K562 (cell line): ENCODE data around the gene NTM. TPM values are rescaled to one million over a fixed set of nuclear protein-coding genes. Genes with fewer than 3 reads are reported as not detected.

Experiments used
- CBX8 ChIP-seq: fragments of 200-600 bp; sonication (generic); IDR thresholded peaks from 2 replicates; pipeline ENCODE4 v1.6.1; 2012; ENCODE audit warnings: borderline replicate concordance, mixed run types, low read depth, mild to moderate bottlenecking, moderate library complexity, mixed read lengths, low read length, control low read depth, inconsistent platforms; ENCODE audit not compliant: poor library complexity, severe bottlenecking; ENCODE audit errors: extremely low read depth
- LEF1 ChIP-seq: fragments of 450-650 bp; IDR thresholded peaks from 2 replicates; pipeline ENCODE4 v1.6.1; 2016; ENCODE audit warnings: mild to moderate bottlenecking
- NEUROD1 ChIP-seq: fragments of 150-350 bp; IDR thresholded peaks from 2 replicates; pipeline ENCODE4 v1.6.1; 2014; ENCODE audit warnings: borderline replicate concordance, low read length, low read depth; ENCODE audit not compliant: partially characterized antibody
- POLR2G ChIP-seq: fragments of 200-400 bp; formaldehyde crosslinking; IDR thresholded peaks from 2 replicates; pipeline ENCODE4 v1.6.1; 2017; ENCODE audit warnings: low read depth, mild to moderate bottlenecking, antibody characterized with exemption, low read length, moderate library complexity
- PPARD ChIP-seq: fragments of 250-450 bp; sonication (Bioruptor Pico); IDR thresholded peaks from 2 replicates; pipeline ENCODE4 v1.8.0; 2022; ENCODE audit warnings: inconsistent platforms, mild to moderate bottlenecking, moderate library complexity
- ZNF197 ChIP-seq: fragments of 200-800 bp; sonication (Bioruptor generic); IDR thresholded peaks from 2 replicates; pipeline ENCODE4 v1.6.1; 2016; ENCODE audit warnings: low read depth, missing genetic modification characterization, missing compliant biosample characterization
- ZNF217 ChIP-seq: sonication (generic); formaldehyde crosslinking; IDR thresholded peaks from 2 replicates; pipeline ENCODE4 v1.8.0; 2022; ENCODE audit warnings: mild to moderate bottlenecking, missing genetic modification reagents
- polyA plus RNA-seq, 8 experiments: library from polyadenylated mRNA; depleted of rRNA in 4 of 8; stranded (reverse) in 5 of 8; unstranded in 3 of 8; fragments of >200 nt; fragmentation: Nextera tagmentation in 2 of 8; fragmentation: Illumina TruSeq in 1 of 8; extraction: Ambion mirVana in 2 of 8; extraction: Trizol in 1 of 8; gene quantifications; 2 replicates each; pipeline versions ENCODE4 v1.2.1 to v1.2.3, GENCODE V29; 2011 to 2014; ENCODE audit warnings: inconsistent platforms in 1 of 8, missing spikeins in 1 of 8
- total RNA-seq, 7 experiments: library from RNA; depleted of rRNA in 6 of 7; stranded (reverse); fragments of >200 nt in 6 of 7; fragmentation: Illumina TruSeq in 2 of 7; extraction: Trizol in 2 of 7; gene quantifications; 2 replicates each; pipeline versions ENCODE4 v1.2.1 to v1.2.3, GENCODE V29; 2011 to 2021; ENCODE audit warnings: low replicate concordance in 1 of 7
- TF ChIP-seq, protein P1 (sequence below), 3 experiments: fragments of 200-800 bp in 1 of 3; sonication (Bioruptor generic) in 1 of 3; sonication (generic) in 1 of 3; formaldehyde crosslinking in 1 of 3; IDR thresholded peaks; 2 replicates each; pipeline versions ENCODE4 v1.6.1 to v1.8.0; 2016 to 2022; ENCODE audit warnings: mild to moderate bottlenecking in 2 of 3, missing compliant biosample characterization in 2 of 3, missing genetic modification characterization in 2 of 3, missing genetic modification reagents in 1 of 3
- TF ChIP-seq, protein P2 (sequence below): sonication (generic); formaldehyde crosslinking; IDR thresholded peaks from 2 replicates; pipeline ENCODE4 v1.8.1; 2023; ENCODE audit warnings: mild to moderate bottlenecking, missing genetic modification reagents, moderate library complexity

Gene NTM
- total and polyA plus RNA-seq, 9 of the 15 experiments (the other 6 are each of a cell fraction or from before 2014, with no cell fraction given), result not detected

DNA sequence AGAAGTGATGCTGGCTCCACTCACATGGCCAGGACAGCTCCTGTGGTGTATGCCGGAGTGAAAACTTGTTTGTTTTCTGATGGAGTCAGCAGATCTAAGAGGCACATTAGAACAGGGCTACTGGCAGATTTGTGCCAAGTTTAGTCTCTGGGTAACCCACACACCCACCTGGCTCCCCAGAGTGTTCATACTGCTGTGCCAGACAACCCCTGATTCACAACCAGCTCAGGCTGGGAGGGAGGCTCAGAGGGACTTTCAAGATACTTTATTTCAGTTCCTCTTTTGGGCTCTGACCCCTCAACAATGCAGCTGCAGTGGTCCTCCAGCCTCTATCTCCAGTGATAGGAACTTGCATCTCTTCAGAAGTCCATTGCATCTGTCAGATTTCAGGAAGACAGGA lies 8.5 kb downstream of the NTM start (continued):
- TF ChIP-seq, protein P1, sequence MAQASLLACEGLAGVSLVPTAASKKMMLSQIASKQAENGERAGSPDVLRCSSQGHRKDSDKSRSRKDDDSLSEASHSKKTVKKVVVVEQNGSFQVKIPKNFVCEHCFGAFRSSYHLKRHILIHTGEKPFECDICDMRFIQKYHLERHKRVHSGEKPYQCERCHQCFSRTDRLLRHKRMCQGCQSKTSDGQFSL (CRISPR knock-in tag; IDR thresholded peaks at IDR 0.05), result no peak
- TF ChIP-seq, protein P1 (tag; IDR thresholded peaks at IDR 0.05), result no peak
- TF ChIP-seq POLR2G, result no peak
- no peak for TF ChIP-seq CBX8
- TF ChIP-seq ZNF217 (CRISPR knock-in tag), result no peak
- TF ChIP-seq PPARD, result no peak
- no peak for TF ChIP-seq ZNF197 (CRISPR knock-in tag)
- TF ChIP-seq, protein P2, sequence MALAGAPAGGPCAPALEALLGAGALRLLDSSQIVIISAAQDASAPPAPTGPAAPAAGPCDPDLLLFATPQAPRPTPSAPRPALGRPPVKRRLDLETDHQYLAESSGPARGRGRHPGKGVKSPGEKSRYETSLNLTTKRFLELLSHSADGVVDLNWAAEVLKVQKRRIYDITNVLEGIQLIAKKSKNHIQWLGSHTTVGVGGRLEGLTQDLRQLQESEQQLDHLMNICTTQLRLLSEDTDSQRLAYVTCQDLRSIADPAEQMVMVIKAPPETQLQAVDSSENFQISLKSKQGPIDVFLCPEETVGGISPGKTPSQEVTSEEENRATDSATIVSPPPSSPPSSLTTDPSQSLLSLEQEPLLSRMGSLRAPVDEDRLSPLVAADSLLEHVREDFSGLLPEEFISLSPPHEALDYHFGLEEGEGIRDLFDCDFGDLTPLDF (CRISPR knock-in tag), result no peak
- no peak for TF ChIP-seq NEUROD1
- no peak for TF ChIP-seq LEF1
